Loucy (cell line): Measurements from ENCODE around the gene ABCC9.

Experiments
- CTCF ChIP-seq: fragments of 200-600 bp; sonication (generic); conservative IDR thresholded peaks from 2 replicates; pipeline ENCODE4 v1.5.1; 2014; ENCODE audit warnings: mild to moderate bottlenecking, antibody characterized with exemption, low read length
- EZH2phosphoT487 ChIP-seq: fragments of 200-600 bp; IDR thresholded peaks from 2 replicates; pipeline ENCODE4 v1.6.1; 2018; ENCODE audit warnings: antibody characterized with exemption, mild to moderate bottlenecking, moderate library complexity, borderline replicate concordance

GRCh38 chr12:21788089-21788983 is 152.9 kb downstream of the ABCC9 start:
- TF ChIP-seq CTCF, result no peak
- TF ChIP-seq EZH2phosphoT487, result no peak
